CD14-positive monocyte (primary cell): ENCODE data around the gene SIPA1L2. TPM values are rescaled to one million over a fixed set of nuclear protein-coding genes. Genes with fewer than 3 reads are reported as not detected.

ENCODE experiments used
- DNase-seq, 3 donors: peaks; one replicate each; pipeline ENCODE4 v3.0.0-alpha.2; 2011 to 2022
- H2AFZ ChIP-seq: 2 replicates; pipeline ENCODE4 v1.6.0; 2012; ENCODE audit warnings: mild to moderate bottlenecking, low read depth, low read length, inconsistent platforms; ENCODE audit not compliant: insufficient read depth, poor library complexity, severe bottlenecking
- H3K27ac ChIP-seq, 2 donors: 1 replicate in 1 of 2; 2 replicates in 1 of 2; pipeline ENCODE4 v1.5.1; 2012 to 2013; ENCODE audit warnings: low read length in 2 of 2, control low read depth in 1 of 2, inconsistent platforms in 1 of 2, low read depth in 1 of 2, mild to moderate bottlenecking in 1 of 2
- H3K27me3 ChIP-seq, 2 donors: one replicate each; pipeline versions ENCODE4 v1.6.0 to v1.6.1; 2011 to 2013; ENCODE audit warnings: low read length in 2 of 2; ENCODE audit not compliant: control insufficient read depth in 2 of 2, insufficient read depth in 2 of 2
- H3K36me3 ChIP-seq, 2 donors: replicated peaks in 1 of 2; 1 replicate in 1 of 2; 2 replicates in 1 of 2; pipeline versions ENCODE4 v1.5.1 to v1.6.1; 2012 to 2013; ENCODE audit warnings: low read length in 2 of 2, control low read depth in 1 of 2, inconsistent platforms in 1 of 2, mild to moderate bottlenecking in 1 of 2; ENCODE audit not compliant: insufficient read depth in 2 of 2, control insufficient read depth in 1 of 2
- H3K4me1 ChIP-seq, 2 donors: 1 replicate in 1 of 2; 2 replicates in 1 of 2; pipeline versions ENCODE4 v1.5.1 to v1.6.1; 2012 to 2013; ENCODE audit warnings: low read length in 2 of 2, control low read depth in 1 of 2, inconsistent platforms in 1 of 2, mild to moderate bottlenecking in 1 of 2, moderate library complexity in 1 of 2; ENCODE audit not compliant: insufficient read depth in 2 of 2, control insufficient read depth in 1 of 2
- H3K4me2 ChIP-seq: replicated peaks from 2 replicates; pipeline ENCODE3; 2012; ENCODE audit warnings: low read length, moderate library complexity, mild to moderate bottlenecking; ENCODE audit not compliant: poor library complexity, severe bottlenecking; ENCODE audit errors: extremely low read depth
- H3K4me3 ChIP-seq, 3 experiments: fragments of 200-600 bp in 1 of 3; sonication (generic) in 1 of 3; replicated peaks in 1 of 3; 1 replicate in 2 of 3; 2 replicates in 1 of 3; pipeline ENCODE4 v1.5.1; 2011 to 2013; ENCODE audit warnings: low read length in 3 of 3, mild to moderate bottlenecking in 3 of 3, control low read depth in 2 of 3, low read depth in 2 of 3, inconsistent platforms in 1 of 3, moderate library complexity in 1 of 3
- H3K79me2 ChIP-seq: 2 replicates; pipeline ENCODE4 v1.6.0; 2012; ENCODE audit warnings: mild to moderate bottlenecking, control low read depth, inconsistent platforms, low read length, moderate library complexity; ENCODE audit not compliant: insufficient read depth
- H3K9ac ChIP-seq: 2 replicates; pipeline ENCODE4 v1.6.0; 2017; ENCODE audit warnings: low read length, mild to moderate bottlenecking; ENCODE audit not compliant: insufficient read depth, poor library complexity, severe bottlenecking
- H3K9me3 ChIP-seq, 2 donors: replicated peaks in 1 of 2; 1 replicate in 1 of 2; 2 replicates in 1 of 2; pipeline versions ENCODE4 v1.5.1 to v1.6.1; 2012 to 2013; ENCODE audit warnings: low read length in 2 of 2, control low read depth in 1 of 2; ENCODE audit not compliant: control insufficient read depth in 1 of 2, insufficient read depth in 1 of 2
- H4K20me1 ChIP-seq: 2 replicates; pipeline ENCODE4 v1.6.0; 2012; ENCODE audit warnings: mild to moderate bottlenecking, low read length, control low read depth, moderate library complexity; ENCODE audit not compliant: insufficient read depth
- H3K27ac Mint-ChIP-seq, 7 donors: one replicate each; pipeline ENCODE4 v1.8.0; 2020; ENCODE audit warnings: mild to moderate bottlenecking in 7 of 7, mixed read lengths in 7 of 7, moderate library complexity in 6 of 7, inconsistent platforms in 2 of 7
- H3K27me3 Mint-ChIP-seq, 3 donors: one replicate each; pipeline ENCODE4 v1.8.0; 2021 to 2022; ENCODE audit warnings: low read depth in 3 of 3, mild to moderate bottlenecking in 3 of 3, mixed read lengths in 3 of 3, moderate library complexity in 3 of 3, inconsistent platforms in 1 of 3
- H3K36me3 Mint-ChIP-seq, 2 donors: one replicate each; pipeline ENCODE4 v1.8.0; 2020; ENCODE audit warnings: mixed read lengths in 2 of 2, inconsistent platforms in 1 of 2, mild to moderate bottlenecking in 1 of 2
- H3K4me1 Mint-ChIP-seq: one replicate; pipeline ENCODE4 v1.8.0; 2020; ENCODE audit warnings: mild to moderate bottlenecking, mixed read lengths
- H3K4me3 Mint-ChIP-seq, 2 donors: one replicate each; pipeline ENCODE4 v1.8.0; 2020; ENCODE audit warnings: mild to moderate bottlenecking in 2 of 2, mixed read lengths in 2 of 2, moderate library complexity in 1 of 2
- H3K9me3 Mint-ChIP-seq, 7 donors: one replicate each; pipeline ENCODE4 v1.8.0; 2020 to 2022; ENCODE audit warnings: mixed read lengths in 7 of 7, mild to moderate bottlenecking in 6 of 7, moderate library complexity in 6 of 7, inconsistent platforms in 2 of 7
- CTCF ChIP-seq: fragments of 200-600 bp; IDR thresholded peaks from one replicate; pipeline ENCODE4 v1.8.0; 2022; ENCODE audit warnings: antibody characterized with exemption, mild to moderate bottlenecking
- WGBS: methylation state at CpG from one replicate; pipeline ENCODE4 v1.1.5; 2013; ENCODE audit warnings: missing lambda C conversion rate; ENCODE audit not compliant: insufficient coverage; 5-methylcytosine and 5-hydroxymethylcytosine counted together
- intact Hi-C, 2 donors: fragments of 100-400 bp; cut with micrococcal nuclease; formaldehyde crosslinking; loops; one replicate each; pipeline versions ENCODE4 v1.15.0 to v1.15.1; 2023
- polyA plus RNA-seq, 3 donors: library from polyadenylated mRNA; depleted of rRNA in 1 of 3; unstranded in 2 of 3; stranded (reverse) in 1 of 3; fragments of 300-500 nt in 2 of 3; fragments of >200 nt in 1 of 3; fragmentation: Illumina TruSeq in 2 of 3; gene quantifications; 1 replicate in 2 of 3; 2 replicates in 1 of 3; pipeline ENCODE4 v1.2.3, GENCODE V29; 2012 to 2021

Gene SIPA1L2
- polyA plus RNA-seq, 3 donors = 0.64 to 6.8 (median 1.3) TPM

GRCh38 chr1:232590744-232591082 is 39.2 kb downstream of the SIPA1L2 start:
- H3K4me1 Mint-ChIP-seq = peaks cover 35% of the 10 kb centered on the region
- Histone ChIP-seq H3K9ac (no peak overlapping the region), H3K4me3 (peak overlapping the region in 1 of 3 experiments; percentile 62), H3K27ac (peak overlapping the region; percentile 75 to 87), H3K4me2 (peak overlapping the region; percentile 73), H3K27me3 (no peaks in the 10 kb centered on the region), H3K79me2 (no peaks in the 10 kb centered on the region), H4K20me1 (no peaks in the 10 kb centered on the region), H2AFZ (peak overlapping the region; percentile 50), H3K36me3 (no peaks in the 10 kb centered on the region), H3K9me3 (peaks cover 0 to 3% of the 10 kb centered on the region in 2 donors), H3K4me1 (peaks cover 31 to 35% of the 10 kb centered on the region in 2 donors)
- WGBS = 23% methylated on average over 4 of the region's 5 CpGs
- intact Hi-C loops = loop anchor here in 1 of 2 donors (5.0 kb wide), 1 partner anchor 37 kb away; no protein-coding TSS in a partner anchor
- H3K4me3 Mint-ChIP-seq = peak overlapping the region; percentile 32 to 84
- no peaks in the 10 kb centered on the region for H3K27me3 Mint-ChIP-seq
- H3K9me3 Mint-ChIP-seq = peaks cover 0 to 8% (median 3%) of the 10 kb centered on the region in 7 donors
- no peak for TF ChIP-seq CTCF
- peak; percentile 47 to 74 (median 55) for DNase-seq
- peaks cover 0 to 4% of the 10 kb centered on the region in 2 donors for H3K36me3 Mint-ChIP-seq
- H3K27ac Mint-ChIP-seq = peak overlapping the region; percentile 86 to 97 (median 91)

GRCh38 chr1:232589812-232590743 is 39.9 kb downstream of the SIPA1L2 start:
- H3K27me3 Mint-ChIP-seq = no peaks in the 10 kb centered on the region
- Histone ChIP-seq H3K4me2 (peak overlapping the region; percentile 73), H3K27me3 (no peaks in the 10 kb centered on the region), H3K4me1 (peaks cover 31 to 35% of the 10 kb centered on the region in 2 donors), H3K9ac (no peak overlapping the region), H3K36me3 (no peaks in the 10 kb centered on the region), H3K27ac (peak overlapping the region; percentile 70 to 87), H3K9me3 (peaks cover 0 to 3% of the 10 kb centered on the region in 2 donors), H3K4me3 (peak overlapping the region in 1 of 3 experiments; percentile 62), H4K20me1 (no peaks in the 10 kb centered on the region), H3K79me2 (no peaks in the 10 kb centered on the region), H2AFZ (peak overlapping the region; percentile 15)
- H3K4me1 Mint-ChIP-seq = peaks cover 37% of the 10 kb centered on the region
- H3K4me3 Mint-ChIP-seq = peak overlapping the region; percentile 37 to 84
- DNase-seq = peak; percentile 54 to 73 (median 68)
- intact Hi-C loops = loop anchor here in 1 of 2 donors (5.0 kb wide), 1 partner anchor 37 kb away; no protein-coding TSS in a partner anchor
- H3K27ac Mint-ChIP-seq = peak overlapping the region; percentile 86 to 97 (median 91)
- 11% methylated on average over 6 of the region's 10 CpGs for WGBS
- peaks cover 0 to 4% of the 10 kb centered on the region in 2 donors for H3K36me3 Mint-ChIP-seq
- peaks cover 0 to 8% (median 3%) of the 10 kb centered on the region in 7 donors for H3K9me3 Mint-ChIP-seq
- no peak for TF ChIP-seq CTCF
